Pulmonary artery endothelial cell (primary cell): ENCODE data around the gene ISOC1. TPM values are rescaled to one million over a fixed set of nuclear protein-coding genes. Genes with fewer than 3 reads are reported as not detected.

Experiments
- DNase-seq: peaks from one replicate; pipeline ENCODE4 v3.0.0-alpha.2; 2011; ENCODE audit warnings: low read depth, low spot score
- total RNA-seq: library from RNA; depleted of rRNA; stranded (reverse); fragments of >200 nt; gene quantifications from 2 replicates; pipeline ENCODE4 v1.2.3, GENCODE V29; 2014

The ISOC1 gene
- total RNA-seq, 1 donor from 2014 or later, result 16.9 TPM

- DNase-seq, result peak; percentile 7
These were observed 663 bp downstream of the ISOC1 start for GRCh38 chr5:129094924-129095899.

DNA sequence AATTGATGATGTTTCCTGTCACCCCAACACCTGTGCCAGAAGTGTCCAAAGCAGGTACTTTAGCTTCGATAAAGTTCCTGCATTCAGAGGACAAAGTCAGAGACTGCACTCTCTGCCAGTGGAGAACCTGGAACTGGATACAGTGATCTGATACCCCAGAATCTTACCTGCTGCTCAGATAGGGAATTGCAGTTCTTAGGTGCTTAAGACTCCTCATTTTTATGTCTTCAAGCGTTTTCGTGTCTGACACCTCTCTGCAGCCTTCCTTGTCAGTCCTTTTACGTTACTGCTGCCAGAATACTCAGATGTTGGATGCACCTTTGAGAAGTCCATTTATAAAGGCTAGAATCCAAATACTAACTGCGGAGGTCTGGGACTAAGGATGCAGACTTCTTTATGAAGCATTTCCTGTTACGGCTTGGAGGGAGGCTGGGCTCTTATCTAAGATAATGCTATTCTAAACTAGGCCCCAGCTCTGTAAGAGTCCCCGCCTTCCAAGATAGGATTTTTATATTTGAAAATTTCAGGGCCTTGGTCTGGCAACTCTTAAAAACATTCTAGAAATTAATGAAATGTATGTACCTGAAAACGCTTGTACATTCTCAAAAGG is 1.9 kb downstream of the ISOC1 start:
- no peak for DNase-seq

DNA sequence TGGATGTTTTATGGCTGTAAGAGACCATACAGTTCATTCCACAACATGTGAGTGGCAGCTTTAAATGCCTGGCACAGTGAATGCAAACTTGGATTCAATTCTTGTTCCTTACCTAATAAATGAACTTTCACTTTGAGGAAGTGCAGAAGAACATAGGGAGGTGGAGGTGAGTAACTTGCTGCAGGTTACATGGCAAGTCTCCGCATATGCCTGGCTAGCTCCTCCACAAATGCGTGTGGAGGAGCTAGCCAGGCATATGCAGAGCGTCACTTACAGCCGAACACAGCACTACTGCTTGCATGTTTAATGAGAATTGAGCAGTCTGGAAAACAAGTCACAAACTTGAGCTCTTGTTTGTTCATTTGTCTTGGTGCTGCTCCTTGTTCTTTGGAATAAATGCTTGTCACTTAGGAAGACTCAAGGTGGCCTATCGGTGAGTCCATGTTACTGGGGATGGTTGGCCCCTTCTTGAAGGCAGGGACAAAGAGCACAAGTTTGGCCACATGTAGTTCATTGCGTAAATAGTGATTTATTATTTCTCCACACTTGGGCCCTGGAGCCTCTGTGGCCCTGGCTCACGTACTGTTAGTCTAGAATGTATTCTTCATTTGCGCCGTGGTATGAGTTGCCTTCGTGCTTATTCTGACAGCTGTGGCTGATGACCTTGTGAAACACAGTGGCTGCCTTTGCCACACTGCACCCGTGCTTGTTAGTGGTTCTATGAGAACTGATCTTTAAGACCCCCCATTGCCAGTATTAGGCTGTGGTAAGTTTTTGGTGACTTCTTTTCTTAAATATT is 3.1 kb downstream of the ISOC1 start:
- no peak for DNase-seq

GRCh38 chr5:129098488-129099183 is 4.1 kb downstream of the ISOC1 start:
- DNase-seq, result no peak

GRCh38 chr5:129099184-129099569 is 4.6 kb downstream of the ISOC1 start:
- DNase-seq, result no peak

DNA sequence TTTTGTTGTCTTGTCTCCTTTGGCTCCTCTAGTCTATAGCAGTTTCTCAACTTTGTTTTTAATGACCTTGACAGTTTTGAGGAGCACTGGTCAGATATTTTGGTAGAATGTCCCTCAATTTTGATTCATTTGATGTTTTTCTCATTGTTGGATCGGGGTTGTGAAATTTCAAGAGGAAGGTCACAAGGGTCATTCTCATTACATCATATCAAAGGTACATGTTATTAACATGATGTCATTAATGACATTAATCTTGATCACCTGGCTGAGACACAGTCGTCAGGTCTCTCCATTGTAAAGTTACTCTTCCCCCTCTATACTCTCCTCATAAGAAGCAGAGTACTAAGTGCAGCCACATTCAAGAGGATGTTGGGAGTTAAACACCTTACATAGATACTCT is 7.2 kb downstream of the ISOC1 start:
- no peak for DNase-seq

DNA sequence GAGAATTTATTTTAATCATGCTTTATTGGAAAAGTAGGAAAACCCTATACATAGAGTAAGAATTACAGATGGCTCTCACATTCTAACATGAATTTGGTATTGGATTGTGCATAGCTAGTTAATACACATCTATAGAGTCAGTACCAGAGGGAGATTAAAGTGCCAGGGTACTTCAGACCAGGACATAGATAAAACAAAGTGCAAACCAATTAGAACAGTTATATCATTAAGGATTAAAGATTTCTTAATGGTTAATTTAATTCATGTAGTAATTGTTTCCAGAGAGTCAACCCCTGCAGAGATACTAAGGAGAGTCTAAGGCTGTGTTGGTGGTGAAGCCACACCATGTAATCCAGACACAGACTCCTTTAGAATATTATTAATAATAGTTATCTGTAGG is 8.8 kb downstream of the ISOC1 start:
- no peak for DNase-seq

DNA sequence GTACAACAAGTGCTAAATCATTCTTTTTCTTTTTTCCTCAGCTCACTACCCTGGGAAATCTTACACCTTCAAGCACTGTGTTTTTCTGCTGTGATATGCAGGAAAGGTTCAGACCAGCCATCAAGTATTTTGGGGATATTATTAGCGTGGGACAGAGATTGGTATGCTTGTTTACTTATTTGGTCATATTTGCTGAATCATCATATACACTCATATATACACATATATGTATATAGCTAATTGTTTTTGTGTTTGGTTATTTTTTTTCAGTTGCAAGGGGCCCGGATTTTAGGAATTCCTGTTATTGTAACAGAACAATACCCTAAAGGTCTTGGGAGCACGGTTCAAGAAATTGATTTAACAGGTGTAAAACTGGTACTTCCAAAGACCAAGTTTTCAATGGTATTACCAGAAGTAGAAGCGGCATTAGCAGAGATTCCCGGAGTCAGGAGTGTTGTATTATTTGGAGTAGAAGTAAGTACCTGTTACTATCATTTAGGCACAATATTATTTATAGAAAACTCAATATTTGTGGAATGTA is 10.4 kb downstream of the ISOC1 start:
- DNase-seq, result no peak

DNA sequence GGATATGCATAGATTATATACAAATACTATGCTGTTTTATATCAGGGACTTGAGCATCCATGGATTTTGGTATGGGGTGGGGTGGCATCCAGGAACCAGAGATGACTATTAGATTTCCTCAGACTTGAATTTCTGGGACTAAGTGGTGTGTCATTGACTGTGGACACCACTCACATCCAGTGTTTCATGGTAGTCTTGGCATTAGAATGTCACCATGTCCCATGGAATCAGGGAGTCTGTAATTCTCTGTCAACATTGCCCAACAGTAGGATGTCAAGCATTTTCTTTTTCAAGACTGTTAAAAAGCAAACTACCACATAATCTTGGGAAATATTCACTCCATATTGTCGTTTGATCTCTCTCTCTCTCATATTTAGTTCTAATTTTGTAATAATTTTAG is 13.1 kb downstream of the ISOC1 start:
- no peak for DNase-seq

DNA sequence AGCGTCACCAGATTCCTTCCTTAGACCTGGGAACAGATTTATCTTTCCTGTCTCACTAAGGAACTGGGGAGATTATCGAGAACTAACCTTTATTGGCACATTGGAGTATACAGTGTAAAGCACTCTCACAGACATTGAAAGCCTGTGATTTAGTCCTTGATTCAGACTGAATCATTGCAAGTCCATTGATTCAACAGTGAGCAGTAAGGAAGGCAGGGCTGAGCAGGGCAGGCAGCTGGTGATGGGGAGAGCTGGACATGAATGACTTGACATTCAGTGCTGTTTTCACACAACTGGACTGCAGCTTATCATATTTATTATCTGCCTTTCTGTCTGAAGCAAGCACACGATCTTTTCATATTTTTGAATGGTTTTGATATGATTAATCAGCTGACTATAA is 16.2 kb downstream of the ISOC1 start:
- DNase-seq, result no peak

DNA sequence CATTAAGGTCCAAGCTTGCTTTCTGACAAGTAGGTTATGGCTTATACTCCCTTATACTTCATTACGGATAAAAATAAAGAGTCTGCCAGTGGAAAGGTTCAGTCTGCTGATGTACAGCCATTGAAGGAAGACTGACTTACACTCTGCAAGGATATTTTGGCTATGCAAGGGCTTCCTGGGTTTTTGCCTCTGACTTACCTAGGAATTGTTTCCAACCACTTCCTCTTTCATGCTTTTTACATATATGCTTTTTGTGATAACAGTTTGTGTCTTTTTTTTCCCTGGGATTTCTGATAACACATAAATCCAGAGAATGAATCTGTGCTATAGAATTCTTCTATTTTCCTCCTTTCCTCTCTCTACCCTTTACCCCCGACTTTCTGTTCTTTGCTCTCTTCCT is 16.8 kb downstream of the ISOC1 start:
- DNase-seq, result no peak

GRCh38 chr5:129112295-129112694 is 17.7 kb downstream of the ISOC1 start:
- DNase-seq, result no peak

DNA sequence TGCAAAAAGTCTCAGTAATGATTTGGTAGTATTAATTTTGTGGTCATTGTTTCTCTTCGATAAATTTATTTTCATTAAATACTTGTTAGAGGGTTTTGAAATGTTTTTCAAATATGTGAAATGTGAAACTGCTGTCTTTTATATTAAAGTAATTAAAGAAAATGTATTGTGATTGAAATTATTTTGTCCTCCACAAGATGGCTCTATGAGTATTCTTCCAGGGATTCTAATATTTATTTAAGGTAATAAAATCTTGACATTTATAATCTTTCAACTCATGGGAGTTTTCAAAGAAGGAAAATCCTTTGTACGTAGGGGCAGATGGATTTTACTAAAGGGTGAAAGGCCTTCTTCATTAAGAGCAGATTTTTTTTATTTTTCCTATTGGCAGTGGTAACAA is 19.3 kb downstream of the ISOC1 start:
- no peak for DNase-seq

DNA sequence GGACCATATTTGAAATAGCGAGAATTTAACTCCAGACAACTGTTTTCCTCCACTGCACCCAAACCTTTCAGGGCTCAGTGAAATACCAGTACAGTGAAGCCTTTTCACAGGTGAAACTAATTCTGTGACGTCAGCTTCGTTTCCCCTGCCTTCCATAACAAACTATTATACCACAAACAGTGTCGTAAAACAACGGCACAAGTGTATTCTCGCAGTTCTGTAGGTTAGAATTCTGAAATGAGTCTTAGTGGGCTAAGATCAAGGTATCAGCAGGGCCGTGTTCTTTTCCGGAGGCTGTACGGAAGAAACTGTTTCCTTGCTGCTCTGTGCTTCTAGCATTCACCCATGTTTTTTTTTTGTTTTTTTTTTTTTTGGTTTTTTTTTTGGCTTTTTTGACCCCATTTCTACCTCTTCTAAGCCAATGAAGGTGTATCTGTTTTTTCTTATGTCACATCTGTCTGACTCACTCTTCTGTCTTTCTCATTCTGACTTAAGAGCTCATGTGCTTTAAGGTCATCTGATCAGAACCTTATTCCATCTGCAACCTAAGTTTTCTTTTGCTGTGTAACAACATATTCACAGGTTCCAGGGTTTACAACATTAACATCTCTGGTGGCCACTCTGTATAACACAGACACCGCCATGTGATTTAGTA is 20.1 kb downstream of the ISOC1 start:
- no peak for DNase-seq

GRCh38 chr5:129115680-129116079 is 21.1 kb downstream of the ISOC1 start:
- DNase-seq, result no peak

DNA sequence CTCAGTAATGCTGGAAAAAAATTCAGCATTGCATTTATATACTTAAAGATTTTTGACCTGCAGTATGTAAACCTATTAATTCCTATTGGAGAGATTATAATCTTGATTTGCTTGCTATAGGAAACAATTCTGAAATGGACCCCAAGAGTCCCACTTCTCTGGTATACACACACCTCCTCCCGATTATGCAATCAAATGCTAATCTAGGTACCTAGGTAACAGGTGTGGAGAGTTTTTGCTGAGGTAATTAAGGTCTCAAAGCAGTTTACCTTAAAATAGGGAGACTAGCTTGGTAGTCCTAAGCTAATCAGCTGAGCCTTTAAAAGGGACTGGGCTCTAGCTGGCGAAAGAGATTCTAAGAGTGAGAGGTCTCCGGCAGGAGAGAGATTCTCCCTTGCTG is 22.2 kb downstream of the ISOC1 start:
- no peak for DNase-seq

DNA sequence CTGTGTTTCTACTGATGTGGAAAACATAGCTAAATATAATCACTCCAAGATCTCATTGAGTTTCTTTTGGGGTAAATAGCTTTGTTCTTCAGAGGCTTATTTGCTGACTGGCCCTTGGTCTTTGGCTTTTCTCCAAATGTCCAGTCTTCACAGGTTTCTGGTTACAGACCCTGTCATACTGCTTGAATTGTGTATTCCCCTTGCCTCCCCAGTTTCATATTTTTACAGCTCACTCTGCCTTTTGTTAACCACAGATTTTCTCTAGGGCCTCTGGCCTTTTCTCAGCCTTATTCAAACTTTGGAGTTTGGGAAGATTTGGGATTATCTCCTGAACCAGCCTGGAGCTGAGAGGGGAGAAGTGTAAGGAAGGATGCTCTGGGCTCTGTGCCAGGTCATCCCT is 23.9 kb downstream of the ISOC1 start:
- DNase-seq, result no peak

DNA sequence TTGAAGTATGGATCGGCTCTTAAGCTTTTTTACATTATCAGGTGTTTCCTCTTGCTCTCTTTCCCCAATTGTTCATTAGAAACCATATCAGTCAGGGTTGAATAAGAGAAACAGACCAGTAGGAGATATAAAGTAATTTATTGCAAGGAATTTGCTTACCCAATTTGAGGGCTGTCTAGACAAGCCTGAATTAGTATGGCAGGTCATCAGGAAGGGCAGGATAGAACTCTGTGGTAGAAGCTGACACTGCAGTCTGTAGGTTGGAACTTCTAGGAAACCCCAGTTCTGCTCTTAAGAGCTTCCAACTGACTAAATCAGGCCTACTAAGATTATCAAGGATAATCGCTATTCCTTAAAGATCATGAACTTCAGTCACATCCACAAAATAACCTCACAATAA is 24.3 kb downstream of the ISOC1 start:
- no peak for DNase-seq

- no peak for DNase-seq
These were observed 25.6 kb downstream of the ISOC1 start for GRCh38 chr5:129120158-129120581.

DNA sequence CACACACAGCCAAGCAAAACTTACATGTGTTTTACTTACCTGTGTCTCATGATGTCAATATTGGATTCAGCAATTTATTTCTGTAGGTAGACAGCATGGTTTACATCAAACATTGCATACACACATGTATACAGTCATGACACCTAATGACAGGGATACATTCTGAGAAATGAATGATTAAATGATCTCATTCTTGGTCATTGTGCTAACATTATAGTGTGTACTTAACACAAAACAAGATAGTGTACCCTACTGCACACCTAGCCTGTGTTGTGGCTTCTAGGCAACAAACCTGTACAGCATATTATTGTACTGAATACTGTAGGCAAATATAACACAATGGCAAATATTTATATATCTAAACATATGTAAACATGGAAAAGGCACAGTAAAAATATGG is 28.0 kb downstream of the ISOC1 start:
- DNase-seq, result no peak

DNA sequence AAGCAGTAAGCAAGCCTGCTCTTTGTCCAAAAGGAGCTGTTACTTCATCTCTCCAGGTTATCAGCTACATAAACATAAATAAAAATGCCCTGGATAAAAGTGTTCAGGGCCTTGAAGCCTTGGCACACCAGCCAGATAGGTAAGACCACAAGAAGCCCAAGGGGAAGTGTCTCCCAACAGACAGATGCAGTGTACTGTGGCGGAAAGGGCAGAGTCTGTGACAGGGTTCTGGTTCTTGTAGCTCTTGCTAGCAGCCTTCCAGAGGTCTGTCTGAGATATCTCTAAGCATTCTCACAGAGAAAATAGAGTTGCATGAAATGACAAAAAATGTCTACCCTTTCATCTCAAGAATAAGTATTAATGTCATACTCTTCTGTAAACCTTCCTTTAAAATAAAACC is 30.1 kb downstream of the ISOC1 start:
- DNase-seq, result no peak
